ENCODE measurements around the gene TTC17.

DNA sequence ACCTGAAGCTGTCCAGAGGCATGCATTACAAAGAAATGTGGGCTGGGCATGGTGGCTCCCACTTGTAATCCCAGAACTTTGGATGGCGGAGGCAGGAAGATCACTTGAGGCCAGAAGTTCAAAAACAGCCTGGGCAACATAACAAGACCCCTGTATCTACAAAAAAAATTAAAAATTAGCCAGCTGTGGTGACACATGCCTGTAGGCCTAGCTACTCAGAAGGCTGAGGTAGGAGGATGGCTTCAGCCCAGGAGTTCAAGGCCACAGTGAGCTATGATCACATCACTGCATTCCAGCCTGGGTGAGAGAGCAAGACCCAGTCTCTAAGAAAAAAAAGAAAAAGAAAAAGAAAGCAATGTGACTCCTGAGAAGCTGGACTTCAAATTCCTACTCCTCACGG, 183.3 kb downstream of the TTC17 start:
- TF ChIP-seq, protein P1, sequence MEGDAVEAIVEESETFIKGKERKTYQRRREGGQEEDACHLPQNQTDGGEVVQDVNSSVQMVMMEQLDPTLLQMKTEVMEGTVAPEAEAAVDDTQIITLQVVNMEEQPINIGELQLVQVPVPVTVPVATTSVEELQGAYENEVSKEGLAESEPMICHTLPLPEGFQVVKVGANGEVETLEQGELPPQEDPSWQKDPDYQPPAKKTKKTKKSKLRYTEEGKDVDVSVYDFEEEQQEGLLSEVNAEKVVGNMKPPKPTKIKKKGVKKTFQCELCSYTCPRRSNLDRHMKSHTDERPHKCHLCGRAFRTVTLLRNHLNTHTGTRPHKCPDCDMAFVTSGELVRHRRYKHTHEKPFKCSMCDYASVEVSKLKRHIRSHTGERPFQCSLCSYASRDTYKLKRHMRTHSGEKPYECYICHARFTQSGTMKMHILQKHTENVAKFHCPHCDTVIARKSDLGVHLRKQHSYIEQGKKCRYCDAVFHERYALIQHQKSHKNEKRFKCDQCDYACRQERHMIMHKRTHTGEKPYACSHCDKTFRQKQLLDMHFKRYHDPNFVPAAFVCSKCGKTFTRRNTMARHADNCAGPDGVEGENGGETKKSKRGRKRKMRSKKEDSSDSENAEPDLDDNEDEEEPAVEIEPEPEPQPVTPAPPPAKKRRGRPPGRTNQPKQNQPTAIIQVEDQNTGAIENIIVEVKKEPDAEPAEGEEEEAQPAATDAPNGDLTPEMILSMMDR (IDR thresholded peaks at IDR 0.05 in 2 of 3, conservative IDR thresholded peaks at IDR 0.05 in 1 of 3; ENCODE audit: insufficient read depth in 2 of 3, low read depth in 1 of 3, low read length in 3 of 3), result no peak
- TF ChIP-seq NR2F6 (CRISPR knock-in tag; IDR thresholded peaks at IDR 0.05), result no peak
- no peak for TF ChIP-seq POLR2AphosphoS5 (IDR thresholded peaks at IDR 0.05; ENCODE audit: control insufficient read depth, insufficient read depth, low read depth, low read length)
- TF ChIP-seq ETV6 (IDR thresholded peaks at IDR 0.05; ENCODE audit: borderline replicate concordance in 1 of 2, low read depth in 2 of 2, low read length in 1 of 2), result no peak
- TF ChIP-seq ETV6 (CRISPR knock-in tag; IDR thresholded peaks at IDR 0.05; ENCODE audit: borderline replicate concordance), result no peak
- TF ChIP-seq, protein P2, sequence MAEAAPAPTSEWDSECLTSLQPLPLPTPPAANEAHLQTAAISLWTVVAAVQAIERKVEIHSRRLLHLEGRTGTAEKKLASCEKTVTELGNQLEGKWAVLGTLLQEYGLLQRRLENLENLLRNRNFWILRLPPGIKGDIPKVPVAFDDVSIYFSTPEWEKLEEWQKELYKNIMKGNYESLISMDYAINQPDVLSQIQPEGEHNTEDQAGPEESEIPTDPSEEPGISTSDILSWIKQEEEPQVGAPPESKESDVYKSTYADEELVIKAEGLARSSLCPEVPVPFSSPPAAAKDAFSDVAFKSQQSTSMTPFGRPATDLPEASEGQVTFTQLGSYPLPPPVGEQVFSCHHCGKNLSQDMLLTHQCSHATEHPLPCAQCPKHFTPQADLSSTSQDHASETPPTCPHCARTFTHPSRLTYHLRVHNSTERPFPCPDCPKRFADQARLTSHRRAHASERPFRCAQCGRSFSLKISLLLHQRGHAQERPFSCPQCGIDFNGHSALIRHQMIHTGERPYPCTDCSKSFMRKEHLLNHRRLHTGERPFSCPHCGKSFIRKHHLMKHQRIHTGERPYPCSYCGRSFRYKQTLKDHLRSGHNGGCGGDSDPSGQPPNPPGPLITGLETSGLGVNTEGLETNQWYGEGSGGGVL (CRISPR knock-in tag; IDR thresholded peaks at IDR 0.05), result no peak
- no peak for TF ChIP-seq NR2C2 (CRISPR knock-in tag; IDR thresholded peaks at IDR 0.05)
- no peak for TF ChIP-seq NR2C2 (tag; IDR thresholded peaks at IDR 0.05)
- TF ChIP-seq DPF2 (IDR thresholded peaks at IDR 0.05), result no peak

Data from K562 (cell line).